HTERT RPE-1 (cell line): ENCODE results near the gene FAM163B.
"Not testable (repeated sequence)": the region's sequence is repeated elsewhere in the genome, so short reads cannot be mapped to it uniquely, and the experiment has no call there.

Source experiments
- in situ Hi-C: fragments of 300-500 bp; cut with MboI; formaldehyde crosslinking; loops from 4 replicates; pipeline ENCODE4 v1.14.3; 2020; ENCODE audit warnings: low sequenced_read_pairs

Gene FAM163B

GRCh38 chr9:133640160-133640559 lies 31.0 kb upstream of the FAM163B start:
- in situ Hi-C loops: no loop called here

GRCh38 chr9:133639613-133640012 lies 30.4 kb upstream of the FAM163B start:
- in situ Hi-C loops: no loop called here

GRCh38 chr9:133638711-133639110 lies 29.5 kb upstream of the FAM163B start:
- in situ Hi-C loops: no loop called here

GRCh38 chr9:133638076-133638475 lies 28.9 kb upstream of the FAM163B start:
- in situ Hi-C loops: no loop called here

- in situ Hi-C loops: no loop called here
These were observed 28.4 kb upstream of the FAM163B start for GRCh38 chr9:133637451-133638055.

- in situ Hi-C loops: no loop called here
These were observed 27.7 kb upstream of the FAM163B start for GRCh38 chr9:133636902-133637301.

GRCh38 chr9:133635533-133636531 lies 26.6 kb upstream of the FAM163B start, which contains the start of gene DBH:
TSS of gene DBH (plus strand) at chr9:133636363. CDS start at chr9:133636372, 9 bp downstream.
- in situ Hi-C loops: no loop called here

GRCh38 chr9:133635098-133635497 lies 25.9 kb upstream of the FAM163B start:
- in situ Hi-C loops: no loop called here

- in situ Hi-C loops: no loop called here
These were observed 25.0 kb upstream of the FAM163B start for GRCh38 chr9:133634081-133634691.

- in situ Hi-C loops: no loop called here
These were observed 24.5 kb upstream of the FAM163B start for GRCh38 chr9:133633681-133634080.

GRCh38 chr9:133632806-133633680 lies 23.9 kb upstream of the FAM163B start:
- in situ Hi-C loops: no loop called here

- in situ Hi-C loops: no loop called here
These were observed 21.9 kb upstream of the FAM163B start for GRCh38 chr9:133631111-133631510.

- in situ Hi-C loops: no loop called here
These were observed 20.3 kb upstream of the FAM163B start for GRCh38 chr9:133629221-133630110.

- in situ Hi-C loops: no loop called here
These were observed 19.6 kb upstream of the FAM163B start for GRCh38 chr9:133628766-133629165.

- in situ Hi-C loops: no loop called here
These were observed 18.2 kb upstream of the FAM163B start for GRCh38 chr9:133627341-133627740.

GRCh38 chr9:133626008-133626407 lies 16.8 kb upstream of the FAM163B start:
- in situ Hi-C loops: not testable (repeated sequence)

- in situ Hi-C loops: no loop called here
These were observed 13.4 kb upstream of the FAM163B start for GRCh38 chr9:133622555-133622954.

GRCh38 chr9:133621725-133622267 lies 12.6 kb upstream of the FAM163B start:
- in situ Hi-C loops: no loop called here

GRCh38 chr9:133619791-133620190 lies 10.6 kb upstream of the FAM163B start:
- in situ Hi-C loops: no loop called here
